ENCODE measurements around the gene PBX1.

The PBX1 gene

DNA sequence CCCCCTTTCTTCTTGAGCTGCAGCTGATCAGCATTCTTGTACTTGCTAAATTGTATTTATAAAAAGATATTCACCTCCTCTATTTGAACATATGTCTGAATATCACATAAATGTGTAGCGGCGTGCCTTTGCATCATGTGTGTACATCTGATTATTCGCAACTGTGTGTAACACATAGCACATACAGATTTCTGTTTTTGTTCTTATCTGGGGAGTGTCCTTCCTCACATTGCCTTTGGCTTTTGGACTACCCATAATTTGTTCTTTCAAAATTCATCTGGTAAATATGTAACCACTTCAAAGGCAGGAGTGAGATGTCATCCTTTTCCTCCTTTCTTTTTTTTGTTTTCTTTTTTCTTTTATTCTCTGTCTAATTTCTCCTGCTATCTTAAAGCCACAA is 113.6 kb downstream of the PBX1 start:
- DNase-seq (ENCODE audit: insufficient read length, low spot score) (no peak), FAIRE-seq (peak; percentile 75)
- TF ChIP-seq, protein P1, sequence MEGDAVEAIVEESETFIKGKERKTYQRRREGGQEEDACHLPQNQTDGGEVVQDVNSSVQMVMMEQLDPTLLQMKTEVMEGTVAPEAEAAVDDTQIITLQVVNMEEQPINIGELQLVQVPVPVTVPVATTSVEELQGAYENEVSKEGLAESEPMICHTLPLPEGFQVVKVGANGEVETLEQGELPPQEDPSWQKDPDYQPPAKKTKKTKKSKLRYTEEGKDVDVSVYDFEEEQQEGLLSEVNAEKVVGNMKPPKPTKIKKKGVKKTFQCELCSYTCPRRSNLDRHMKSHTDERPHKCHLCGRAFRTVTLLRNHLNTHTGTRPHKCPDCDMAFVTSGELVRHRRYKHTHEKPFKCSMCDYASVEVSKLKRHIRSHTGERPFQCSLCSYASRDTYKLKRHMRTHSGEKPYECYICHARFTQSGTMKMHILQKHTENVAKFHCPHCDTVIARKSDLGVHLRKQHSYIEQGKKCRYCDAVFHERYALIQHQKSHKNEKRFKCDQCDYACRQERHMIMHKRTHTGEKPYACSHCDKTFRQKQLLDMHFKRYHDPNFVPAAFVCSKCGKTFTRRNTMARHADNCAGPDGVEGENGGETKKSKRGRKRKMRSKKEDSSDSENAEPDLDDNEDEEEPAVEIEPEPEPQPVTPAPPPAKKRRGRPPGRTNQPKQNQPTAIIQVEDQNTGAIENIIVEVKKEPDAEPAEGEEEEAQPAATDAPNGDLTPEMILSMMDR (IDR thresholded peaks at IDR 0.05; ENCODE audit: insufficient read depth, missing control alignments), result no peak

- DNase-seq (ENCODE audit: insufficient read length, low spot score) (no peak), FAIRE-seq (peak; percentile 16)
- TF ChIP-seq, protein P1 (IDR thresholded peaks at IDR 0.05; ENCODE audit: insufficient read depth, missing control alignments), result peak; percentile 39
These were observed 114.7 kb downstream of the PBX1 start for GRCh38 chr1:164673584-164674214.

GRCh38 chr1:164675342-164675904 is 116.4 kb downstream of the PBX1 start:
- no peak for FAIRE-seq
- DNase-seq (ENCODE audit: insufficient read length, low spot score), result no peak
- TF ChIP-seq, protein P1 (IDR thresholded peaks at IDR 0.05; ENCODE audit: insufficient read depth, missing control alignments), result no peak

GRCh38 chr1:164678136-164678700 is 119.2 kb downstream of the PBX1 start:
- TF ChIP-seq, protein P1 (IDR thresholded peaks at IDR 0.05; ENCODE audit: insufficient read depth, missing control alignments), result no peak
- DNase-seq (ENCODE audit: insufficient read length, low spot score) (no peak), FAIRE-seq (no peak)

DNA sequence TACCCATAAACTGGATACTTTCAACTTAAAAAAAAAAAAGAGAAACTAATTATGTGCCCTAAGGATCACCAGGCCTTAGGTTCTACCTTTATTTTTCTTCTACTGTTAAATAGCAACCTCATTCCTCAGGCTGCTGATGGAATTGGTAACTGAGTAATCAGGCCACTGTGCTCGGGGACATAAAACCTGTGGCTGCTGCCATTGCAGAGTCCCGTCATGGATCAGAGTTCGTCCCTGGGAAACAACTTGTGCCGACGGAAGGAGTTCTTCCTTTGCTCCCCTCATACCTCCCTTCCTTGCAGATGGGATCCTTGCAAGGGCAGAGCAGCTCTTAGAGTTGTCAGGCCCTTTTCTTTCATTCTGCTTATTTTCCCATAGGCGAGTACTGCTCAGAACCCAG is 123.6 kb downstream of the PBX1 start:
- DNase-seq (ENCODE audit: insufficient read length, low spot score) (no peak), FAIRE-seq (no peak)
- TF ChIP-seq, protein P1 (IDR thresholded peaks at IDR 0.05; ENCODE audit: insufficient read depth, missing control alignments), result no peak

DNA sequence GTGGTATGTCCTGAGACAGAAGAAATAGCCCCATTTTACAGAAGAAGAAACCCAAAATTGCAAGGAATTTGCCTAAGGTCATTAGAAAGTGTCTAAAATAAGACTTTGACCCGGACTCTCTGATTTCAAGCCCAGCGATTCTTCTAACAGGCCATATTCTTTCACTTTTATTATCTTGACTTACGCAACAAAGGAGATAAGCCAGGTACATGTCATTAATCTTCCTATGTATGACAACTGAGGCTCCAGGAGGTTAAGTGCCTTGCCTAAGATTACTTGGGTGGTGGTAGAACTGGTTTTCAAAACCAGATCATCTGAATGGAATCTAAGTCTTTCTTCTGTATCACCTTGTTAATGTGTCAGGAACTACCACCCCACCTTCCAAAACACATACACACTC is 124.3 kb downstream of the PBX1 start:
- FAIRE-seq (peak; percentile 80), DNase-seq (ENCODE audit: insufficient read length, low spot score) (no peak)
- TF ChIP-seq, protein P1 (IDR thresholded peaks at IDR 0.05; ENCODE audit: insufficient read depth, missing control alignments), result no peak
